ENCODE measurements around the gene JAKMIP2. TPM values are rescaled to one million over a fixed set of nuclear protein-coding genes. Genes with fewer than 3 reads are reported as not detected.

JAKMIP2 gene
- total RNA-seq, 1 experiment from 2014 or later, result not detected

DNA sequence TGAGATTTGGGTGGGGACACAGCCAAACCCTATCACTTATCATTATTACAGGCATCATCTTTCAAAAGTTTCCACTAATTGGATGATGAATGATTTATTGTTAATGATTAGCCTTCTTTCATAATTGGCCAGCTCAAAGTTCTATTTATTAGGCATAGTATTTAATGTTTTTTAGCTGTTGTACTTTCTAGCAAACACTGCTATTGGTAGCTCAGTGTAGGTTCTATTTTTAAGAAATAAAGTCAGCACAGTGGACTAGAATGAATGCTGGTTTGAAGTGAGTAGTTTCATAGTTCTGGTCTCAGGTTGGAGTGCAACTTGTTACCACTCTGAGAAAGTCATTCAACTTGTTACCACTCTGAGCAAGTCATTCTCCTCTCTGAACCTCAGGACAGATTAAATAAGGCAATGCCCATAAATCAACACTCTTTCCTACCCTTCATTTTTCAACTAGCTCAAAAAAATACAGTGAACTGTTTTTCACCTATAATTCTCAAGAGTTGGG is 46.9 kb downstream of the JAKMIP2 start:
- in situ Hi-C loops (cut with HindIII; ENCODE audit: low pct_unique_long_range_greater_than_20kb, low sequenced_read_pairs), result no loop called here
- Histone ChIP-seq H3K4me3 (ENCODE audit: low read depth in 2 of 2, low read length in 2 of 2) (no peak overlapping the region), H3K27ac (ENCODE audit: low read length) (no peak overlapping the region), H3K27me3 (ENCODE audit: control insufficient read depth, insufficient read depth, low read length) (no peaks in the 10 kb centered on the region), H3K4me1 (ENCODE audit: control insufficient read depth, insufficient read depth, low read length) (no peaks in the 10 kb centered on the region), H3K36me3 (ENCODE audit: control insufficient read depth, insufficient read depth, low read length) (no peaks in the 10 kb centered on the region), H3K9me3 (ENCODE audit: control insufficient read depth, insufficient read depth, low read depth, low read length) (no peaks in the 10 kb centered on the region)
- ATAC-seq (no peak), DNase-seq (ENCODE audit: low read depth, low spot score) (no peak)
- ChIA-PET CTCF (no interaction called here), POLR2A (no interaction called here)
- intact Hi-C loops (cut with micrococcal nuclease; ENCODE audit: unreplicated experiment), result no loop called here
- BruUV-seq (replicated peaks), result no TSS peak
- TF ChIP-seq, protein P1, sequence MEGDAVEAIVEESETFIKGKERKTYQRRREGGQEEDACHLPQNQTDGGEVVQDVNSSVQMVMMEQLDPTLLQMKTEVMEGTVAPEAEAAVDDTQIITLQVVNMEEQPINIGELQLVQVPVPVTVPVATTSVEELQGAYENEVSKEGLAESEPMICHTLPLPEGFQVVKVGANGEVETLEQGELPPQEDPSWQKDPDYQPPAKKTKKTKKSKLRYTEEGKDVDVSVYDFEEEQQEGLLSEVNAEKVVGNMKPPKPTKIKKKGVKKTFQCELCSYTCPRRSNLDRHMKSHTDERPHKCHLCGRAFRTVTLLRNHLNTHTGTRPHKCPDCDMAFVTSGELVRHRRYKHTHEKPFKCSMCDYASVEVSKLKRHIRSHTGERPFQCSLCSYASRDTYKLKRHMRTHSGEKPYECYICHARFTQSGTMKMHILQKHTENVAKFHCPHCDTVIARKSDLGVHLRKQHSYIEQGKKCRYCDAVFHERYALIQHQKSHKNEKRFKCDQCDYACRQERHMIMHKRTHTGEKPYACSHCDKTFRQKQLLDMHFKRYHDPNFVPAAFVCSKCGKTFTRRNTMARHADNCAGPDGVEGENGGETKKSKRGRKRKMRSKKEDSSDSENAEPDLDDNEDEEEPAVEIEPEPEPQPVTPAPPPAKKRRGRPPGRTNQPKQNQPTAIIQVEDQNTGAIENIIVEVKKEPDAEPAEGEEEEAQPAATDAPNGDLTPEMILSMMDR (IDR thresholded peaks at IDR 0.05), result no peak
- TF ChIP-seq POLR2AphosphoS5 (IDR thresholded peaks at IDR 0.05; ENCODE audit: low read depth, low read length) (no peak), SIN3A (IDR thresholded peaks at IDR 0.05; ENCODE audit: borderline replicate concordance, insufficient read depth, low read depth, low read length) (no peak), TCF7L2 (IDR thresholded peaks at IDR 0.05; ENCODE audit: low read depth, low read length) (no peak)
- TF ChIP-seq, protein P2, sequence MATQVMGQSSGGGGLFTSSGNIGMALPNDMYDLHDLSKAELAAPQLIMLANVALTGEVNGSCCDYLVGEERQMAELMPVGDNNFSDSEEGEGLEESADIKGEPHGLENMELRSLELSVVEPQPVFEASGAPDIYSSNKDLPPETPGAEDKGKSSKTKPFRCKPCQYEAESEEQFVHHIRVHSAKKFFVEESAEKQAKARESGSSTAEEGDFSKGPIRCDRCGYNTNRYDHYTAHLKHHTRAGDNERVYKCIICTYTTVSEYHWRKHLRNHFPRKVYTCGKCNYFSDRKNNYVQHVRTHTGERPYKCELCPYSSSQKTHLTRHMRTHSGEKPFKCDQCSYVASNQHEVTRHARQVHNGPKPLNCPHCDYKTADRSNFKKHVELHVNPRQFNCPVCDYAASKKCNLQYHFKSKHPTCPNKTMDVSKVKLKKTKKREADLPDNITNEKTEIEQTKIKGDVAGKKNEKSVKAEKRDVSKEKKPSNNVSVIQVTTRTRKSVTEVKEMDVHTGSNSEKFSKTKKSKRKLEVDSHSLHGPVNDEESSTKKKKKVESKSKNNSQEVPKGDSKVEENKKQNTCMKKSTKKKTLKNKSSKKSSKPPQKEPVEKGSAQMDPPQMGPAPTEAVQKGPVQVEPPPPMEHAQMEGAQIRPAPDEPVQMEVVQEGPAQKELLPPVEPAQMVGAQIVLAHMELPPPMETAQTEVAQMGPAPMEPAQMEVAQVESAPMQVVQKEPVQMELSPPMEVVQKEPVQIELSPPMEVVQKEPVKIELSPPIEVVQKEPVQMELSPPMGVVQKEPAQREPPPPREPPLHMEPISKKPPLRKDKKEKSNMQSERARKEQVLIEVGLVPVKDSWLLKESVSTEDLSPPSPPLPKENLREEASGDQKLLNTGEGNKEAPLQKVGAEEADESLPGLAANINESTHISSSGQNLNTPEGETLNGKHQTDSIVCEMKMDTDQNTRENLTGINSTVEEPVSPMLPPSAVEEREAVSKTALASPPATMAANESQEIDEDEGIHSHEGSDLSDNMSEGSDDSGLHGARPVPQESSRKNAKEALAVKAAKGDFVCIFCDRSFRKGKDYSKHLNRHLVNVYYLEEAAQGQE (IDR thresholded peaks at IDR 0.05; ENCODE audit: insufficient read depth in 1 of 2, low read depth in 2 of 2, low read length in 1 of 2), result no peak

DNA sequence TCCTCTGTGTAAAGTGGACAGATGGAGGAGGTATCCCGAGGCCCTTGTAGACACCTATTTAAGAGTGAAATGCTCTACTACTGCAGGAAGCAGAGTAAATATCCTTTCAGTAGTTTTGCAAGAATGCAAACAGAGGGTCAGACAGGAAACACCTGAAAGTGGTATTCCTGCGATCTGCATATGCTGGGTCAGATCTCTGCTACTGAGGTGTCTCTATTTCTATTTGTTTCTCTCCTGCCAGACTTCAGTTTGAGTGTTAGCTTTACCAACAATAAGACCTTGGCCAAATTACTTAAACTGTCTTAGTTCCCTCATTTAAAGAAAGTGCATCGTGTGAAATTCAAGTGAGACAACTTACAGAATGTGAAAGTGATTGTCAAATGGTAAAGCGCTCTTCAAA is 47.6 kb downstream of the JAKMIP2 start:
- no TSS peak for BruUV-seq (replicated peaks)
- no peaks in the 10 kb centered on the region for H3K27me3 ChIP-seq (ENCODE audit: control insufficient read depth, insufficient read depth, low read length)
- POLR2A ChIA-PET, result no interaction called here
- no peaks in the 10 kb centered on the region for H3K36me3 ChIP-seq (ENCODE audit: control insufficient read depth, insufficient read depth, low read length)
- DNase-seq (ENCODE audit: low read depth, low spot score) (no peak), ATAC-seq (no peak)
- intact Hi-C loops (cut with micrococcal nuclease; ENCODE audit: unreplicated experiment), result no loop called here
- no peaks in the 10 kb centered on the region for H3K4me1 ChIP-seq (ENCODE audit: control insufficient read depth, insufficient read depth, low read length)
- CTCF ChIA-PET, result no interaction called here
- TF ChIP-seq, protein P2 (IDR thresholded peaks at IDR 0.05; ENCODE audit: insufficient read depth in 1 of 2, low read depth in 2 of 2, low read length in 1 of 2), result no peak
- TF ChIP-seq SIN3A (IDR thresholded peaks at IDR 0.05; ENCODE audit: borderline replicate concordance, insufficient read depth, low read depth, low read length) (no peak), POLR2AphosphoS5 (IDR thresholded peaks at IDR 0.05; ENCODE audit: low read depth, low read length) (no peak), TCF7L2 (IDR thresholded peaks at IDR 0.05; ENCODE audit: low read depth, low read length) (no peak)
- TF ChIP-seq, protein P1 (IDR thresholded peaks at IDR 0.05), result no peak
- in situ Hi-C loops (cut with HindIII; ENCODE audit: low pct_unique_long_range_greater_than_20kb, low sequenced_read_pairs), result no loop called here
- no peak overlapping the region for H3K27ac ChIP-seq (ENCODE audit: low read length)
- no peaks in the 10 kb centered on the region for H3K9me3 ChIP-seq (ENCODE audit: control insufficient read depth, insufficient read depth, low read depth, low read length)
- no peak overlapping the region for H3K4me3 ChIP-seq (ENCODE audit: low read depth in 2 of 2, low read length in 2 of 2)

Measured in Panc1 (cell line).